GM21529 (cell line): ENCODE data around the gene GRIPAP1.

Experiments
- ATAC-seq: cut with Tn5 transposase; IDR thresholded peaks from one replicate; pipeline ENCODE4 v1.9.1; 2021; ENCODE audit not compliant: unreplicated experiment

GRIPAP1 gene

GRCh38 chrX:49002091-49002935 lies at the start of gene GRIPAP1:
TSS of gene GRIPAP1 (minus strand) at chrX:49002264. CDS start at chrX:49002229, 35 bp downstream.
- ATAC-seq = peak; percentile 79

DNA sequence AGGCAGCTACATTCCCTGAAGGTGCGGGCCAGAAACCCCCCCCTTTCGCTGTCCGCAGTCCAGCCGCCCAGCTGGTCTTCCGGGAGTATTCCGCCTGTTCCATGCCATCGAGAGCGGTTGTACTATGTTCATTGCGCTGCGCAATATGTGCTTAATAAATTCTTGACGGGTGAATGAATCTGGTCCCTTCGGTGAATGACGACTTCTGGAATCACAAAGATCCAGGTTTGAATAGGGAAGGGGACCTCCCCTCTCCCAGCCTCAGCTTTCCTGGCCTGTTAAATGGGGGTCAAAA lies 41.9 kb upstream of the GRIPAP1 start:
- ATAC-seq = no peak

DNA sequence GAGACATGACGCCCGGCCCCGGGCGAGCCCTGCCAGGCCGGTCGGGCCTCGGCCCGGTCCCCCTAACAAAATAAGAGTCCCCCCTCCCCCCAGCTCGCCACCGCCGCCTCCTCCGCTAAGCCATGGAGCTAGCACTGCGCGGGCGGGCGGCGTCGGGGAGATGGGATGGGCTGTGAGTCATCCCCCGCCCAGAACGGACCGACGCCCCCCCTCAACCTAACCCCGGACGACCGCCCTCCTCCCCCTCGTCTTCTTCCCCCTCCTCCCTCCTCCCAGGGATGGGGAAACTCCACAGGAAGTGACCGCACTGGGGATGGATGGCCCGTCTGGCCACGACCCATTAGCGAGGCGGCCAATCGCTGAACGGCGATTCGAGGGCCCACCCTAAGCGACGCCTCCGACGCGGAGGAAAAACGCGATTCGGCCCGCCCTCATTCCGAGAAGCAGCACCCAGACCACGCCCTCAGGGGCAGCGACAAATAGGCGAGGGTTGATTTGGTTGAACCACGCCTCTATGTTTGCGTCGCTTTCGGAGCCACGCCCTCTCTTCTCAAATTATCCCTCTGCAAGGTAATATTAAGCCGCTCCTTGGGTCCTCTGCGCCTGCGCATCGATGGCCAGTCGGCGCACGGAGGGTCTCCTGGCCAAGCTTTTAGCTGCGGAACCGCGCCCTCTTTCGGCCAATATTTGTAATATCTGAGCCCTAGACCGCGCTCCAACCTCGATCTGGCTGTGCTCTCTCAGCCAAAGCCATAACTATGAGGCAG lies 41.3 kb upstream of the GRIPAP1 start, which contains the start of gene TFE3:
Gene TFE3 (minus strand): TSS at position 138 of the 767 bp plus-strand sequence. CDS start 131 bp downstream, at position 7.
- peak; percentile 80 for ATAC-seq

- peak; percentile 2 for ATAC-seq
Measured at GRCh38 chrX:49042581-49043219, 40.6 kb upstream of the GRIPAP1 start.

DNA sequence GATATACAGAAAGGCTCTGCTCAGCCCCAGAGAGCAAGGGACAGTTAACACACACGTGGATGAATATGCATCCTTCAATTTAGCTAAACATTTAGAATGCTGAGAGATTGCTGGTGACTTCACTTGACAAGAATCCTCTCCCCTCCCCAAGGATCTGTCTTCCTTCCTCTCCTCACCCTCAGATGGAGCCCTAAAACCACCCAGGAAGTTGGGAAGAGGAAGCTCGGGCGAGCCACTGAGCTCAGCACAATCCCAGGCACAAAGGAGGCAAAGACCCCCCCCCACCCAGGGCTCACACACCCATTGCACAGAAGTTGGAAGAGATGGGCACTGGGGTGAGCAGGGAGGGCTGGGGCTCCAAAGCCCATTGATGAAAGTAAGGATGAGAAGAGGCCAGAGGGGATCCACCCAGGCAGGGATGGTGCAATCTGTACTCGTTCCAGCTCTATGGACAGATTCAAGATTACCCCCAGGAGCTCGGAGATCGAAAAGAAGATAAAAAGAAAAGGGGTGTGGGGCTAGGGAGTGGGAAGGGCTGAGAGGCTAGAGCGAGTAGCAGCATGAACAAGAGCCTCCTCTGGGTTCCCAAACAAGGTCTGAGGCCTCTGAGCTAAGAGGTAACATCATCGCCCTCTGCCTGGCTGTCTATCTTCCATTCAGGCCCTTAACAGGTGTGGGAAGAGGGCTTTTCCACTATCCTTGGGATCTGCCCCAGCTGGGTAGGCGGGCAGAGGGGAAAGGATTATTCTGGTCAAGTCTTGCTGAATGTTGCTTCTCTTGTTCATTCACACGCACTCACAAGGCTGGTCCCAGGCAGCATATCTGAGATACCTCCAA lies 39.9 kb upstream of the GRIPAP1 start:
- ATAC-seq = no peak

GRCh38 chrX:49040376-49040955 lies 38.4 kb upstream of the GRIPAP1 start:
- ATAC-seq = no peak

- no peak for ATAC-seq
Measured at GRCh38 chrX:49039598-49040375, 37.7 kb upstream of the GRIPAP1 start.

- ATAC-seq = no peak
Measured at GRCh38 chrX:49037883-49038475, 35.9 kb upstream of the GRIPAP1 start.

DNA sequence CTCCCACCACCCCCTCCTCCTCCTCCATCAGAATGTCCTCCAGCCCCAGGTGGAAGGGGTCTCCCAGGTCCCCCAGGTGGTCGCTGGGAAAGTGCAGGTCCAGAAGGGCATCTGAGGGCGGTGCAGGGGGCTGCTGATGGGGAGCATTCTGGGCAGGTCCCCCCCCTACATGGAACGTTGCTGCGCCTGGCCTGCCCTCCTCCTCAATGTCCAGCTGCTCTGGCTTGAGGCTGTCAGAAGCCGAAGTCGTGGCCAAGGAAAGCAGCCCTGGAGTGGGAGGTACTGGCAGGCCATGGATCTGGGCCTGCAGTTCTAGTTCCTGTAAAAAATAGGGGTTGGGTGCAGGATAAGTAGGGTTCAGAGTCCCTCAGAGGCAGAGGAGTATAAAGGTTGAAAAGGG lies 28.2 kb upstream of the GRIPAP1 start:
- no peak for ATAC-seq

- ATAC-seq = no peak
Measured at GRCh38 chrX:49029876-49030275, 27.8 kb upstream of the GRIPAP1 start.

DNA sequence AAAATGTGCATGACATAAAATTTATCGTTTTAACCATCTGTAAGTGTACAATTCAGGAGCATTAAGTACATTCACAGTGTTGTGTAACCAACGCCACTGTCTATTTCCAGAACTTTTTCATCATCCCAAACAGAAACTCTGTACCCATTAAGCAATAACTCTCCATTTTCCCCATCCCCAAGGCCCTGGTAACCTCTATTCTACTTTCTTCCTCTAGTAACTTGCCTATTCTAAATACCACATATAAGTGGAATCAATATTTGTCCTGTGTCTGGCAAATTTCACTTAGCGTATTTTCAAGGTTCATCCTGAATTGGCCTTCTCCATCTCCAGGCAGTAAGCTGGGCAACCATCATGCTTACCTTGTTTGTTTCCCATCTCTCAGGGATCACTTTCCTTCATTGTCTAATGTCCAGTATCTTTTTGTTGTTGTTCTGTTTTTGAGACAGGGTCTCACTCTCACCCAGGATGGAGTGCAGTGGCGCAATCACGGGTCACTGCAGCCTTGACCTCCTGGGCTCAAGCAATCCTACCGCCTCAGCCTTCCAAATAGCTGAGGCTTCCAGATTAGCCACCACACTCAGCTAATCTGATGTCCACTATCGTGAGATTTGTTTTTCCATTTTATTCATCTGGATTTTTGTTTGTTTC lies 17.7 kb upstream of the GRIPAP1 start:
- ATAC-seq = no peak

- no peak for ATAC-seq
Measured at GRCh38 chrX:49019050-49019449, 17.0 kb upstream of the GRIPAP1 start.

- ATAC-seq = no peak
Measured at GRCh38 chrX:49003696-49004095, 1.6 kb upstream of the GRIPAP1 start.

DNA sequence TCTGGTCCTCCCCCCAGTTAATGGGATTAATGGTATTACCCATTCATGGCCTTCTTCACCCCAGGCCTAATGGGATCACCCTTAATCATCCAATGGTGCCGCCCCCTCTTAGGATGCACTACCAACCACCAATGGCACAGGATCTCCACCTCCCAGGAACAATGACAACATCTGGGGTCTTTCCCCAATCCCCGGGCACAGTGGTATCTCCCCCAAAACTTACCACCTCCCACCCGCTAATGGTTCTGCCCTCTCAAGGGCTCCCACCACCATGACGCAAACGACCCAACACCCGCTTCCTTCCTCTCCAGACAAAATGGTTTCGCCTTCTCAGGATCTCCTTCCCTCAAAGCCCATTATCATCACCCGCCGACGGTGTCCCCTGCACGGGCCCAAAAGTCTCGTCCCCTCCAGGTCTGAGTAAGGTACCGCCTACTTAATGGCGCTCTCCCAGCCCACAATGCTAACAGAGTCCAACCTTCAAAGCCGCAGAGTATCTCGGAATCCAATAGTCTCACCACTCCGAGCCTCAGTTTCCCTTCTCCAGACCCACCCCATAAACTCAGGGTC lies 458 bp downstream of the GRIPAP1 start:
- ATAC-seq = peak; percentile 25

DNA sequence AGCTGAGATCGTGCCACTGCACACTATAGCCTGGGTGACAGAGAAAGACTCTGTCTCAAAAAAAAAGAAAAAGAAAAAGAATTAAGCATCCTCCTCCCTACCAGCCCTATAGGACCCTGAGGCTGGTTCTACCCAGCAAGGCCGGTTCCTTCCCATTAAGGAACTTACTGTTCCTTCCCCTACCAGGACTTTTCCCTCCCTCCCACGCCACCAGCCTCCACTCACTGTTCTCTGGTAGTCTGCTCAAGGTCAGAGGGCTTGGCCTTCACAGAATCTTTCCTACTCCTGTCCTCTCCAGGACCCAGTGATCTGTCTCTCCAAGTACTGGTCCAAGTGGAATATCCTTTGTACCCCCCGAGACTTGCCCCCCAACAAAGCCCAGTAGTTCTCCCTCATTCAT lies 1.4 kb downstream of the GRIPAP1 start:
- ATAC-seq = no peak

GRCh38 chrX:48999030-48999429 lies 3.0 kb downstream of the GRIPAP1 start:
- ATAC-seq = no peak

- ATAC-seq = no peak
Measured at GRCh38 chrX:48998391-48998790, 3.7 kb downstream of the GRIPAP1 start.

- ATAC-seq = no peak
Measured at GRCh38 chrX:48997865-48998264, 4.2 kb downstream of the GRIPAP1 start.
